ENCODE data around the gene VPS26B.
"Not testable (repeated sequence)": the region's sequence is repeated elsewhere in the genome, so short reads cannot be mapped to it uniquely, and the experiment has no call there.

The VPS26B gene
- 79.4 to 145 (median 113) reads per million in 4 experiments for total RNA-seq

GRCh38 chr11:134223836-134224709 is at the start of gene VPS26B, which contains the start of gene NCAPD3:
Gene VPS26B (plus strand): TSS chr11:134224671. CDS start chr11:134225123, 452 bp downstream.
Gene NCAPD3 (minus strand): TSS chr11:134223967. CDS start chr11:134223926, 41 bp downstream.
- DNase-seq: peak; percentile 93

- no peak for DNase-seq
These were observed 48.2 kb upstream of the VPS26B start for GRCh38 chr11:134176284-134176683.

GRCh38 chr11:134178032-134178674 is 46.3 kb upstream of the VPS26B start:
- no peak for DNase-seq

- no peak for DNase-seq
These were observed 42.8 kb upstream of the VPS26B start for GRCh38 chr11:134181707-134182106.

GRCh38 chr11:134188092-134188491 is 36.4 kb upstream of the VPS26B start:
- DNase-seq: not testable (repeated sequence)

- no peak for DNase-seq
These were observed 27.7 kb upstream of the VPS26B start for GRCh38 chr11:134196756-134197155.

GRCh38 chr11:134199531-134199930 is 24.9 kb upstream of the VPS26B start:
- DNase-seq: no peak

- no peak for DNase-seq
These were observed 23.8 kb upstream of the VPS26B start for GRCh38 chr11:134200688-134201087.

GRCh38 chr11:134202661-134203060 is 21.8 kb upstream of the VPS26B start:
- DNase-seq: no peak

GRCh38 chr11:134205729-134206128 is 18.7 kb upstream of the VPS26B start:
- DNase-seq: no peak

GRCh38 chr11:134206185-134206584 is 18.3 kb upstream of the VPS26B start:
- DNase-seq: no peak

GRCh38 chr11:134207538-134208239 is 16.8 kb upstream of the VPS26B start:
- DNase-seq: peak; percentile 48

GRCh38 chr11:134215836-134216235 is 8.6 kb upstream of the VPS26B start:
- DNase-seq: no peak

- DNase-seq: no peak
These were observed 7.7 kb upstream of the VPS26B start for GRCh38 chr11:134216816-134217215.

- DNase-seq: no peak
These were observed 1.4 kb upstream of the VPS26B start for GRCh38 chr11:134223121-134223520.

GRCh38 chr11:134224710-134225664 is 516 bp downstream of the VPS26B start:
- peak; percentile 43 for DNase-seq

GRCh38 chr11:134226806-134227325 is 2.4 kb downstream of the VPS26B start:
- DNase-seq: no peak

GRCh38 chr11:134228625-134229024 is 4.2 kb downstream of the VPS26B start:
- DNase-seq: no peak

- DNase-seq: no peak
These were observed 4.8 kb downstream of the VPS26B start for GRCh38 chr11:134229126-134229790.

GRCh38 chr11:134230339-134230738 is 5.9 kb downstream of the VPS26B start:
- no peak for DNase-seq

Data from effector CD8-positive, alpha-beta T cell (primary cell).